Activated T-cell treated with anti-CD3 and anti-CD28 coated beads, Interleukin-2, amount 50 U/mL, for 48 hours (primary cell): ENCODE measurements around the gene CYP26B1.

Experiments used
- DNase-seq, 2 experiments: peaks; one replicate each; pipeline ENCODE4 v3.0.0-alpha.2; 2020

CYP26B1 gene

GRCh38 chr2:72128843-72129227 is 18.8 kb downstream of the CYP26B1 start:
- DNase-seq: no peak

GRCh38 chr2:72128059-72128842 is 19.4 kb downstream of the CYP26B1 start:
- DNase-seq: no peak

GRCh38 chr2:72127401-72128058 is 20.1 kb downstream of the CYP26B1 start:
- no peak for DNase-seq

- no peak for DNase-seq
Observed at GRCh38 chr2:72126186-72127100, 21.2 kb downstream of the CYP26B1 start.

GRCh38 chr2:72124376-72124775 is 23.3 kb downstream of the CYP26B1 start:
- no peak for DNase-seq

GRCh38 chr2:72121153-72121552 is 26.5 kb downstream of the CYP26B1 start:
- no peak for DNase-seq

GRCh38 chr2:72118951-72119350 is 28.7 kb downstream of the CYP26B1 start:
- no peak for DNase-seq

GRCh38 chr2:72118386-72118785 is 29.3 kb downstream of the CYP26B1 start:
- no peak for DNase-seq

- no peak for DNase-seq
Observed at GRCh38 chr2:72117718-72118117, 29.9 kb downstream of the CYP26B1 start.

- DNase-seq: no peak
Observed at GRCh38 chr2:72117029-72117428, 30.6 kb downstream of the CYP26B1 start.

- DNase-seq: no peak
Observed at GRCh38 chr2:72116081-72116533, 31.6 kb downstream of the CYP26B1 start.

GRCh38 chr2:72115110-72116080 is 32.3 kb downstream of the CYP26B1 start:
- DNase-seq: no peak

GRCh38 chr2:72114693-72115051 is 33.0 kb downstream of the CYP26B1 start:
- no peak for DNase-seq

GRCh38 chr2:72113847-72114692 is 33.6 kb downstream of the CYP26B1 start:
- no peak for DNase-seq

- DNase-seq: no peak
Observed at GRCh38 chr2:72112981-72113846, 34.4 kb downstream of the CYP26B1 start.

- DNase-seq: no peak
Observed at GRCh38 chr2:72112401-72112800, 35.3 kb downstream of the CYP26B1 start.

- no peak for DNase-seq
Observed at GRCh38 chr2:72111061-72111460, 36.6 kb downstream of the CYP26B1 start.

- DNase-seq: no peak
Observed at GRCh38 chr2:72109904-72110303, 37.8 kb downstream of the CYP26B1 start.

GRCh38 chr2:72109291-72109690 is 38.4 kb downstream of the CYP26B1 start:
- no peak for DNase-seq

- no peak for DNase-seq
Observed at GRCh38 chr2:72108121-72108520, 39.5 kb downstream of the CYP26B1 start.
